Mesangial cell (primary cell): ENCODE results near the gene LRRC28. TPM values are rescaled to one million over a fixed set of nuclear protein-coding genes. Genes with fewer than 3 reads are reported as not detected.

Experiments used
- total RNA-seq: library from RNA; depleted of rRNA; stranded (reverse); fragments of >200 nt; gene quantifications from 2 replicates; pipeline ENCODE4 v1.2.3, GENCODE V29; 2015

LRRC28 gene
- total RNA-seq, result 24.6 and 29.7 TPM in 2 replicates

DNA sequence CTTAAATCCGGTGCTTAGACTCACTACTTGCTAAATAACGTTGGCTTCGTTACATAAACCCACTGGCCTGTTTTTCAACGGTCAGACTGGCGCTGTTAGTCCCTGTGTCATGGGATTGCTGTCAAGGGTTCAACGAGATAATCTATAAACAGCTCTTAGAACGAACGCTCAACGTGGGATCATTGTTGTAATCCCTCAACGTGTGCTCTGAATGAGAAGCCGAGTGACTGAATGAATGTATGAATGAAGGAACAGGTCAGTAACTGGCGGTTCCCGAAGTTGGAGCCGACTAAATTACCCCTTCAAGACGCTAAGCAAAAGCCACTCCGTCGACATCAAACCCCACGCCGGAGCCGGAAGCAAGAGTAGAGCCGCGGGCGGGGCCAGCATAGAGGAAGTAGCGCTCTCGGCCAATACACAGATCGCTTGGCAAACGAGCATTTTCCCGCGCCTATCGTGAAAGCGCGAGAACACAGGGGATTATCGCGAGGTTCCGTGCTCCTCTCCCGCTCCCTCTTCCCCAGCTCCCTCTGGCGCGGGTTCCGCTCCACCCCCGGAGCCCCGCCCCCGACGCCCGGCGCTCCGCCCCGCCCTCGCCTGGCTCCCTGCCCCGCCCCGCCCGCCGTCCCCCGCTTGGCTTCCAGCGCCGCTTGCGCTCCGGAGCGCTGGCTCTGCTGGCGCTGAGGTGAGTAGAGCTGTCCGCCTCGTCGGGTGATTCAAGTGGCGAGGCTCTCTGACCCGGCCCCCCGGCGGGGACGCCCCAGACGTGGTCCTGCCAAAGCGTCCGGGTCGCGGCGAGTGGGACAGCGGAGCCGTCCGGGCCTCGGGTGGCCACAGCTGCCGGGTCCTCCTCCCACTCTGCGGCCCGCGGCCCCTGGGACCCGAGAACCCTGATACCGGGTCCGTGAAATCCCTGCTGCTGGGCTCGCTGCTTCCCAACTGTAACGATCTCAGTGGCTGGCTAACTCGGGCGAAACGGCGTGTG lies at the start of gene LRRC28:
TSS of gene LRRC28 (plus strand) at position 625 of the 985 bp plus-strand sequence. CDS start 4,477 bp downstream, outside the sequence.

DNA sequence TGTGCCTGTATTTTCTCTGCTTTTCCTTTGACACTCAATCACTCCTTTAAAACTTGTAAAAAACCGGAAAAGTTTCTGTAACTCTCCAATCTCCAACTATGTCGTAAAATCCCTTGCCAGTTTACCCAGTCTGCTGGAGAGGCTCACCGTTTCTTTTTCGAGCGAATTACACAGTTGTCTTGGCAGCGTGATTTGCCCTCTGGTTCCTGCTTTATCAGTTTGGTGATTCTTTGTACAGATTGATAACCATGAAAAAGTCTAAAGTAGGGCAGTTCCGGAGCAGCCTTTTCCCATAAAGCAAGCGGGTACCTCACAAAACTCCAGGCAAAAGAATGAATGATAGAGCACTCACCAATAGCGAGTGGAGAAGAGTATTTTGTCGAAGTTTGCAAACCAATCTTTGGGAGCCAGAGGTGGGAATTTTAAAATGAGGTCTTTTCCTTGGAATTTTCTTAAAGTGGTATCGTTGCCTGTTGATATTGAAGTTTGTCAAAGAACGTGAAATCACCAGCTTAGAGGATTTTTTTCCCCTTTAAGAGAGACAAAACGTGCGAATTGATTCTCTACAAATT lies 1.9 kb upstream of the LRRC28 start, which contains the start of gene TTC23:
TSS of gene TTC23 (minus strand) at position 312 of the 572 bp plus-strand sequence. CDS start 20,869 bp downstream, outside the sequence.

Other genes with a start within 250 kb of the LRRC28 start
- gene PGPEP1L, start 243.7 kb upstream of the LRRC28 start, total RNA-seq, result not detected in 2 replicates
- gene SYNM, start 146.4 kb upstream of the LRRC28 start, total RNA-seq, result 4.1 and 4.2 TPM in 2 replicates
- gene TTC23, start 1.9 kb upstream of the LRRC28 start, total RNA-seq, result 15.8 and 21.0 TPM in 2 replicates